GM12892 (cell line): Measurements from ENCODE around the gene SYTL5.

Experiments
- POLR2A ChIP-seq: IDR thresholded peaks from 2 replicates; pipeline ENCODE4 v1.6.1; 2011; ENCODE audit warnings: low read depth, low read length, control low read depth
- POLR2AphosphoS5 ChIP-seq: IDR thresholded peaks from 2 replicates; pipeline ENCODE4 v1.6.1; 2011; ENCODE audit warnings: low read depth, low read length, control low read depth
- TAF1 ChIP-seq: IDR thresholded peaks from 2 replicates; pipeline ENCODE4 v1.6.1; 2011; ENCODE audit warnings: low read depth, mild to moderate bottlenecking, control low read depth, low read length, borderline replicate concordance

- no peak for TF ChIP-seq POLR2A
- no peak for TF ChIP-seq POLR2AphosphoS5
- no peak for TF ChIP-seq TAF1
These were observed 7.6 kb upstream of the SYTL5 start for GRCh38 chrX:37998586-37999262.
